Endothelial cell of umbilical vein (primary cell): ENCODE results near the gene MAP1LC3C. TPM values are rescaled to one million over a fixed set of nuclear protein-coding genes. Genes with fewer than 3 reads are reported as not detected.

Source experiments
- BruUV-seq: library from RNA; stranded (reverse); fragments of 400-500 nt; replicated peaks from 2 replicates; lab custom pipeline; 2021; lab: Mats Ljungman, UMichigan
- CTCF ChIA-PET: fragments of 300-600, 350-600 bp; sonication (Branson Sonifier 250); formaldehyde crosslinking; loops from one replicate; lab custom pipeline; 2021; ENCODE audit warnings: antibody characterized with exemption, inconsistent platforms; lab: Charles Lee
- POLR2A ChIA-PET: fragments of 300-600, 350-600 bp; sonication (Branson Sonifier 250); formaldehyde crosslinking; loops from one replicate; lab custom pipeline; 2021; ENCODE audit warnings: antibody characterized with exemption, inconsistent platforms; lab: Charles Lee
- DNase-seq: peaks from one replicate; pipeline ENCODE4 v3.0.0-alpha.2; 2011; ENCODE audit warnings: low read depth, low spot score
- FAIRE-seq: peaks from 2 replicates; lab custom pipeline; 2011; peaks lifted over from hg19 to GRCh38; lab: Jason Lieb, UNC
- H2AFZ ChIP-seq: 2 replicates; pipeline ENCODE4 v1.6.0; 2012; ENCODE audit warnings: low read depth, low read length, control low read depth, inconsistent platforms
- H3K27ac ChIP-seq: 2 replicates; pipeline ENCODE4 v1.5.1; 2011; ENCODE audit warnings: low read depth, mild to moderate bottlenecking, control low read depth, low read length, moderate library complexity; ENCODE audit not compliant: insufficient read depth
- H3K27me3 ChIP-seq, 2 experiments: 2 replicates each; pipeline versions ENCODE4 v1.6.0 to v1.6.1; 2011; ENCODE audit warnings: low read length in 2 of 2, mixed read lengths in 1 of 2; ENCODE audit not compliant: control insufficient read depth in 2 of 2, insufficient read depth in 2 of 2
- H3K36me3 ChIP-seq, 2 experiments: 2 replicates in 1 of 2; 3 replicates in 1 of 2; pipeline ENCODE4 v1.5.1; 2011; ENCODE audit warnings: low read length in 2 of 2, mild to moderate bottlenecking in 1 of 2, moderate library complexity in 1 of 2; ENCODE audit not compliant: control insufficient read depth in 2 of 2, insufficient read depth in 2 of 2; ENCODE audit errors: extremely low read depth in 1 of 2
- H3K4me1 ChIP-seq: 3 replicates; pipeline ENCODE4 v1.5.1; 2011; ENCODE audit warnings: mild to moderate bottlenecking, low read length; ENCODE audit not compliant: control insufficient read depth, insufficient read depth; ENCODE audit errors: extremely low read depth
- H3K4me2 ChIP-seq: 2 replicates; pipeline ENCODE4 v1.6.1; 2011; ENCODE audit warnings: low read length, control low read depth, mixed read lengths; ENCODE audit not compliant: insufficient read depth
- H3K4me3 ChIP-seq, 3 experiments: fragments of 200-600 bp in 1 of 3; sonication (generic), shearing (Covaris generic) in 1 of 3; replicated peaks in 1 of 3; 2 replicates each; pipeline ENCODE4 v1.5.1; 2011 to 2016; ENCODE audit warnings: control low read depth in 3 of 3, low read length in 3 of 3, mild to moderate bottlenecking in 2 of 3, inconsistent platforms in 1 of 3, low read depth in 1 of 3, moderate library complexity in 1 of 3; ENCODE audit not compliant: insufficient read depth in 1 of 3
- H3K79me2 ChIP-seq: 2 replicates; pipeline ENCODE4 v1.6.0; 2012; ENCODE audit warnings: low read length, inconsistent platforms; ENCODE audit not compliant: control insufficient read depth, insufficient read depth
- H3K9ac ChIP-seq: replicated peaks from 2 replicates; pipeline ENCODE3; 2011; ENCODE audit warnings: low read length, control low read depth; ENCODE audit not compliant: insufficient read depth; ENCODE audit errors: extremely low read depth
- H3K9me1 ChIP-seq: replicated peaks from 3 replicates; pipeline ENCODE4 v1.6.0; 2011; ENCODE audit warnings: mild to moderate bottlenecking, low read length; ENCODE audit not compliant: control insufficient read depth, insufficient read depth; ENCODE audit errors: extremely low read depth
- H3K9me3 ChIP-seq: replicated peaks from 2 replicates; pipeline ENCODE4 v1.5.1; 2012; ENCODE audit warnings: low read length, inconsistent platforms; ENCODE audit not compliant: control insufficient read depth, insufficient read depth
- H4K20me1 ChIP-seq: replicated peaks from 2 replicates; pipeline ENCODE3; 2011; ENCODE audit warnings: mild to moderate bottlenecking, low read length; ENCODE audit not compliant: control insufficient read depth, insufficient read depth; ENCODE audit errors: extremely low read depth
- CTCF ChIP-seq, 2 donors: IDR thresholded peaks; 1 replicate in 1 of 2; 2 replicates in 1 of 2; pipeline ENCODE4 v1.5.1; 2011; ENCODE audit warnings: low read length in 2 of 2, mild to moderate bottlenecking in 2 of 2, moderate library complexity in 2 of 2, control low read depth in 1 of 2, inconsistent platforms in 1 of 2, low read depth in 1 of 2; ENCODE audit not compliant: insufficient read depth in 1 of 2; ENCODE audit errors: extremely low read depth in 1 of 2
- EZH2 ChIP-seq: IDR thresholded peaks from 2 replicates; pipeline ENCODE4 v1.6.1; 2012; ENCODE audit warnings: borderline replicate concordance, low read depth, mild to moderate bottlenecking, moderate library complexity, low read length, inconsistent platforms; ENCODE audit not compliant: severe bottlenecking
- FOS ChIP-seq: IDR thresholded peaks from 2 replicates; pipeline ENCODE4 v1.6.1; 2011; ENCODE audit warnings: mild to moderate bottlenecking, low read length, moderate library complexity, borderline replicate concordance; ENCODE audit not compliant: insufficient read depth
- GATA2 ChIP-seq: IDR thresholded peaks from 2 replicates; pipeline ENCODE4 v1.7.0; 2011; ENCODE audit warnings: low read depth, mild to moderate bottlenecking, moderate library complexity, mixed read lengths, low read length; ENCODE audit not compliant: insufficient read length, insufficient read depth
- JUN ChIP-seq: IDR thresholded peaks from 2 replicates; pipeline ENCODE4 v1.6.1; 2011; ENCODE audit warnings: borderline replicate concordance, low read depth; ENCODE audit not compliant: insufficient read length, insufficient read depth
- MYC ChIP-seq: IDR thresholded peaks from one replicate; pipeline ENCODE4 v1.6.1; 2011; ENCODE audit warnings: mild to moderate bottlenecking, low read depth, low read length
- POLR2A ChIP-seq: IDR thresholded peaks from 2 replicates; pipeline ENCODE4 v1.6.1; 2012; ENCODE audit warnings: low read depth, mild to moderate bottlenecking, control low read depth, low read length
- POLR2AphosphoS5 ChIP-seq: IDR thresholded peaks from 2 replicates; pipeline ENCODE4 v1.6.1; 2012; ENCODE audit warnings: low read depth, mild to moderate bottlenecking, control low read depth, low read length, moderate library complexity; ENCODE audit not compliant: insufficient read depth
- dilution Hi-C: fragments of 300-500 bp; cut with MboI; formaldehyde crosslinking; loops from one replicate; pipeline ENCODE4 v1.15.0; 2019; ENCODE audit warnings: low sequenced_read_pairs; ENCODE audit not compliant: extremely low pct_ligation_motif_present
- intact Hi-C: fragments of 100-400 bp; cut with micrococcal nuclease; formaldehyde crosslinking; loops from one replicate; pipeline ENCODE4 v1.10.0; 2022
- polyA plus RNA-seq, 4 experiments: library from polyadenylated mRNA; depleted of rRNA in 3 of 4; stranded (reverse) in 3 of 4; unstranded in 1 of 4; fragments of >200 nt; gene quantifications; 2 replicates each; pipeline versions ENCODE4 v1.2.1 to v1.2.3, GENCODE V29; 2011 to 2012; ENCODE audit warnings: missing spikeins in 1 of 4
- total RNA-seq: library from RNA; stranded (reverse); gene quantifications from 2 replicates; pipeline ENCODE4 v1.2.3, GENCODE V29; 2021
- TF ChIP-seq, protein P1 (sequence below): IDR thresholded peaks from 2 replicates; pipeline ENCODE4 v1.6.1; 2011; ENCODE audit not compliant: insufficient read depth, insufficient read length

MAP1LC3C gene
- total and polyA plus RNA-seq, 2 donors (not counting 3 experiments of a cell fraction or from before 2014, with no cell fraction given), result not detected

DNA sequence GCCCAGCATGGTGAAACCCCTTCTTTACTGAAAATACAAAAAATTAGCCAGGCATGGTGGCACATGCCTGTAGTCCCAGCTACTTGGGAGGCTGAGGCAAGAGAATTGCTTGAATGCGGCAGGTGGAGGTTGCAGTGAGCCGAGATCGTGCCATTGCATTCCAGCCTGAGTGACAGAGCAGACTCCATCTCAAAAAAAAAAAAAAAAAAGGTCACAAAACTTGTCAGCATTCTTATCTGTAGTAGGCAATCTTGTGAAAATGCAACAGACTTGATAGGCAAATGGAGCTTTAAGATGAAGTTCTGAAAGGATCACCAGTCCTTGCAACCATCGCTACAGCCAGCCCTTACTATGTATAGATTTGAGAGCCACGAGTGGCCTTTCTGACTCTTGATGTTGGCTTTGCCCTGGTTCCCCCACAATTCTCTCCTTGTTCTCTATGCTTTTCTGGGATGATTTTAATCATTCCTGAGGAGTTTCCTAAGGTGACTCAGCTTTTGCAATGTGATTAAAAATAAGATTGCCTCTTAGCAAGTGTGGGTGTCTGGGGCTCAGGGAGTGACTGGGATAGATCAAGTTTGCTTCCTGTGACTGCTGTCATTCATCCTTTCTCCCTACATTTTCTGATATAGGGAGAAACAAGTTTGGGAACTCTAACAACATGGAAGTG lies 7.1 kb upstream of the MAP1LC3C start:
- no peak overlapping the region for H2AFZ ChIP-seq
- no peaks in the 10 kb centered on the region for H3K9me3 ChIP-seq
- no peaks in the 10 kb centered on the region for H3K9me1 ChIP-seq
- intact Hi-C loops (no loop called here), dilution Hi-C loops (no loop called here)
- POLR2A ChIA-PET, result no interaction called here
- no peaks in the 10 kb centered on the region for H4K20me1 ChIP-seq
- no TSS peak for BruUV-seq
- no peaks in the 10 kb centered on the region for H3K79me2 ChIP-seq
- H3K4me3 ChIP-seq, result no peak overlapping the region
- no peak for FAIRE-seq
- no peak overlapping the region for H3K9ac ChIP-seq
- H3K27ac ChIP-seq, result no peak overlapping the region
- no peak overlapping the region for H3K4me2 ChIP-seq
- H3K36me3 ChIP-seq, result no peaks in the 10 kb centered on the region
- TF ChIP-seq, protein P1, sequence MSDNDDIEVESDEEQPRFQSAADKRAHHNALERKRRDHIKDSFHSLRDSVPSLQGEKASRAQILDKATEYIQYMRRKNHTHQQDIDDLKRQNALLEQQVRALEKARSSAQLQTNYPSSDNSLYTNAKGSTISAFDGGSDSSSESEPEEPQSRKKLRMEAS, result no peak
- TF ChIP-seq GATA2, result no peak
- TF ChIP-seq FOS, result no peak
- no peak for TF ChIP-seq JUN
- TF ChIP-seq MYC, result no peak
- TF ChIP-seq CTCF (IDR thresholded peaks at IDR 0.05; ENCODE audit: extremely low read depth in 1 of 2, insufficient read depth in 1 of 2, low read depth in 1 of 2, low read length in 2 of 2), result no peak
- no peak for TF ChIP-seq POLR2AphosphoS5
- TF ChIP-seq POLR2A, result no peak
- no peak for TF ChIP-seq EZH2
- H3K27me3 ChIP-seq, result no peaks in the 10 kb centered on the region
- CTCF ChIA-PET, result interaction anchor here (1.8 kb wide), 1 partner anchor 8 kb away, joined by 4 read pairs; the partner anchor contains the start of gene MAP1LC3C
- H3K4me1 ChIP-seq, result no peaks in the 10 kb centered on the region
- no peak for DNase-seq
